Cardiac fibroblast (primary cell): ENCODE results near the gene TREML1.

ENCODE experiments used
- DNase-seq, 2 donors: peaks; one replicate each; pipeline versions ENCODE4 v3.0.0 to v3.0.0-alpha.2; 2010; ENCODE audit warnings: low read depth in 2 of 2
- H3K4me3 ChIP-seq, 2 donors: replicated peaks in 1 of 2; 1 replicate in 1 of 2; 2 replicates in 1 of 2; pipeline ENCODE4 v1.5.1; 2011; ENCODE audit warnings: low read depth in 2 of 2, low read length in 2 of 2, mild to moderate bottlenecking in 2 of 2, moderate library complexity in 1 of 2
- CTCF ChIP-seq: IDR thresholded peaks from one replicate; pipeline ENCODE4 v1.5.1; 2011; ENCODE audit warnings: low read depth, mild to moderate bottlenecking, low read length, inconsistent platforms

TREML1 gene

DNA sequence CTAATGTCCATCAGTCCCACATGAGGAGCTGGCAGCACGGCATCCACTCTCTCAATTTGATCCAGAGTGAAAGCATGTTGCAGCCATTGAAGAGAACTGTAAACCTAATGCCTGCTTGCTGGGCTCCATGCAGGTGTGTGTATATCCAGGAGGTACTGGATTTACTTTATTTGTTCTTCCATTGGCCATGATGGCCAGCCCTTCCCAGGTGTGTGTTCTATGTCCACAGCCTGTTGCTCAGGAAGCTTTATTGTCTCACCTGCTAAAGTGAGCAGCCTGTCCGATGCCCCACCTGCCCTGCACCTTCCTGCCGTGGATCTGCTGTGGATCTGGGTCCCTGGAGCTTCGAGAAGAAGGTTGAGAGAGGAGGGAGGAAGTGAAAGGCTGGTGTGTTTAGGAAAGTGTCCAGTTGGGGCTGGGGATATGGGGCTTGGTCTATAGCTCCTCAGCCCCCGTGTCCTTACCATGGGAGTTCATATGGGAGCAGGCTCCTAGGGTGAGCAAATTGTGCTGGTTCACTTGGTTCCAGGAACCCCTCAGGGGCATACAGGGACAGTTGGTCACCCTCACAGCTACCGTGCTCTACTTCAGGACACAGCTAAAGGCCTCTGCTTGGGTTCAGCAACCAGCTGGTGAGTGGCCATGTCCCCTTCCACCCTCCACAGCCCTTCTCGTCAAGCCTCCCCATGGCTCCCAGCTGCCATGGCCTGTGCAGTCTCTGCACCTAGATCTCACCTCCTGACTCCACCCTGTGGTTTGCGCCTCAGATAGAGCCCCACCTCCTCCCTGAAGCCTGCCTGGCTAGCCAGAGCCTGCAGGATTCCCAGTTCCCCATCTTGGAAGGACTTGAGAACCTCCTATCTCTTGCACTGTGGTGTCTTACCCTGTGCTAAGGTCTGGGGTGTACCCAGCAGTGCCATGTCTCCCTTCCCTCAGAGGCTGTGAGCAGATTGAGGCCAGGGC lies 34.1 kb upstream of the TREML1 start:
- H3K4me3 ChIP-seq: no peak overlapping the region
- DNase-seq: no peak
- TF ChIP-seq CTCF: no peak

GRCh38 chr6:41186031-41186562 lies 31.9 kb upstream of the TREML1 start:
- DNase-seq: no peak
- no peak for TF ChIP-seq CTCF
- no peak overlapping the region for H3K4me3 ChIP-seq

- DNase-seq: no peak
- H3K4me3 ChIP-seq: no peak overlapping the region
- TF ChIP-seq CTCF: no peak
These were observed 30.6 kb upstream of the TREML1 start for GRCh38 chr6:41184761-41185160.

DNA sequence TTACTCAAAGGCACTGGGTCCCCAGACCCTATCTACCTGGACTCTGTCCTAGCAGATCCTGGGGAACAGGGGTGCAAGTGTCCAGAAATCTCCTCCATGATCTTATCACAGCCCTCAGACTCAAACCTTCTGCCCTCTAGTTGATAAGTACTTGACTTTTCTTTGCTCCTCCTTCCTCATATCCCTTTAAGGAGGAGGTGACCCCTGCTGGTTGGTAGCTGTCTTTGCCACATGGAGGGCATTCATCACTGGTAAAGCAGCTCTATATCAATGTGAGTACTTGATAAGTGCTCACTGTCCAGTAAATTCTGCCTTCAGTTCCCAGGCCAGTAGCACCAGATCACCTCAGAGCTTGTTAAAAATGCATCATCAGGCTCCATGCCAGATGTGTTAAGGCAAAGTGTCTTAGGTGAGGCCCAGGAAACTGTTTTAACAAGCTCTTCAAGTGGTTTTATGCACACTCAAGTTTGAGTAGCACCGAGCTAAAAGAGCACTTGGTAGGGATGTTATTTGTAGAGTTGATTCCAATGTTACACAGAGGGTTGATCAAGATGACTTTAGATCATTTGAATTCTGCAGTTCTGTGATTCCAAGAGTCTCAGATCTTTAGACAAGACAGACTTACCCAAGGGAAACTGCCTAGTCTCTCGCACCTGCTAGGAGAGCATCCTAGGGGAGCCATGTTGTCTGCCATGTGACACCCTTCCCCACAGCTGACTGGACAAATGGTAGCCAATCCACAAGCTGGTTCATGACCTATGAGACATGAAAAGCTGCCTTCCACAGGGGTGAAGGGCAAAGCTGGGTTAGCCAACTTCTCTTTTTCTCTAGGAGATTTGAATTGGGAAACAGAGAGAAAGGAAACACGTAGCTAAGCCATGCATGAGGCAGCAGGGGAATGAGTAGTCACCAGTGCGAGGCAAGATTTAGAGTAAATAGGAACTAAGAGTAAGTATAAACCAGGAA lies 28.2 kb upstream of the TREML1 start:
- no peak overlapping the region for H3K4me3 ChIP-seq
- DNase-seq: peak; percentile 66 to 72
- TF ChIP-seq CTCF: peak; percentile 72

DNA sequence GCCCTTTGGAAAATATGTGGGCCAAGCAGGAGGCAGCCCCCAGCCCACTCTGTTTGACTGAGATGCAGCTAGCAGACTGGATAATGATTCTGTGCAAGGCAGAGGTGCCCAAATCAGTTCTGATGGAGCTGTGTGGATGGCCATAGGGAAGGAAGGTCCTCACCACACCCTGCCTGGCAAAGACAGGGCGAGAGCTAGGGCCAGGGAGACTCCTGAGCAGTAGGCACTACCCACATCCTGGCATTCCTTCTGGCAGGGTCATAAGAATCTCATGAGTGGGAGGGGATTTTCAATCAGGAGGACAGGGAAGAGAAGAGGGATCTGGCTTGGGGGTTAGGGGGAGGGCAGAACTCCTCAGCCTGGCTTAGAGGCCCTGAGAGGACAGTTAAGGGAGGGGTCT lies 27.4 kb upstream of the TREML1 start:
- DNase-seq: no peak
- H3K4me3 ChIP-seq: no peak overlapping the region
- TF ChIP-seq CTCF: no peak

- TF ChIP-seq CTCF: no peak
- H3K4me3 ChIP-seq: no peak overlapping the region
- no peak for DNase-seq
These were observed 25.0 kb upstream of the TREML1 start for GRCh38 chr6:41179163-41179562.
